MV-4-11 (cell line): ENCODE data around the gene GNG13.
"Not testable (repeated sequence)": the region's sequence is repeated elsewhere in the genome, so short reads cannot be mapped to it uniquely, and the experiment has no call there.

Experiments
- DNase-seq: peaks from one replicate; lab custom pipeline; 2025; lab: John Stamatoyannopoulos, UW

The GNG13 gene, protein sequence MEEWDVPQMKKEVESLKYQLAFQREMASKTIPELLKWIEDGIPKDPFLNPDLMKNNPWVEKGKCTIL

GRCh38 chr16:799948-800833 is at the start of gene GNG13:
Gene GNG13, minus strand, starts transcription at chr16:800734. Its CDS starts 1,657 bp downstream, at chr16:799077.
- DNase-seq, result no peak

DNA sequence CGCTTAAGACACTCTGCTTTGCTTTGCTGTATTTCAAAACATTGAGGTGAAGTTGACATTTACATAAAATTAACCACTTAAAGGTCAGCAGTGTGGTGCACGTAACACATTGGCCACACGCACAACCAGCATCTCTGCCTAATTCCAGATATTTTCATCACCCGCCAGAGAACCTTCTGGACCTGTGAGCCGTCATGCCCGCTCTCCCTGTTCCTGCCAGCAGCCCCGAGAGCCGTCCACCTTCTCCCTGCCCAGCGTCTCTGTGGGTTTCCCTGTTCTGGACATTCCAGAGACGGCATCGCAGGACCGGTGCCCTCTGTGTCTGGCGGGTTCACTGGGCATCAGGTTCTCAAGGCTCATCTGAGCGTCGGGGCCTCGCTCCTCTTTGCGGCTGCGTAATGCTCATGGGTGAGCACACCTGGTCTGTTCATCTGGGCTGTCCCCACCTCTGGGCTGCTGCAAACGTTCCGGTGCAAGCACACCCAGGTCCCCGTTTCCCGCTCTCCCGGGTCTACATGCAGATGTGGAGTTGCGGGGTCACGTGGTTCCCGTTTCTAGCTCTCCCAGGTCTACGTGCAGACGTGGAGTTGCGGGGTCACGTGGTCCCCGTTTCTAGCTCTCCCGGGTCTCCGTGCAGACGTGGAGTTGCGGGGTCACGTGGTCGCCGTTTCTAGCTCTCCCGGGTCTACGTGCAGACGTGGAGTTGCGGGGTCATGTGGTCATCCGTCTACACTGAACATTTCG is 48.1 kb upstream of the GNG13 start:
- DNase-seq, result no peak

DNA sequence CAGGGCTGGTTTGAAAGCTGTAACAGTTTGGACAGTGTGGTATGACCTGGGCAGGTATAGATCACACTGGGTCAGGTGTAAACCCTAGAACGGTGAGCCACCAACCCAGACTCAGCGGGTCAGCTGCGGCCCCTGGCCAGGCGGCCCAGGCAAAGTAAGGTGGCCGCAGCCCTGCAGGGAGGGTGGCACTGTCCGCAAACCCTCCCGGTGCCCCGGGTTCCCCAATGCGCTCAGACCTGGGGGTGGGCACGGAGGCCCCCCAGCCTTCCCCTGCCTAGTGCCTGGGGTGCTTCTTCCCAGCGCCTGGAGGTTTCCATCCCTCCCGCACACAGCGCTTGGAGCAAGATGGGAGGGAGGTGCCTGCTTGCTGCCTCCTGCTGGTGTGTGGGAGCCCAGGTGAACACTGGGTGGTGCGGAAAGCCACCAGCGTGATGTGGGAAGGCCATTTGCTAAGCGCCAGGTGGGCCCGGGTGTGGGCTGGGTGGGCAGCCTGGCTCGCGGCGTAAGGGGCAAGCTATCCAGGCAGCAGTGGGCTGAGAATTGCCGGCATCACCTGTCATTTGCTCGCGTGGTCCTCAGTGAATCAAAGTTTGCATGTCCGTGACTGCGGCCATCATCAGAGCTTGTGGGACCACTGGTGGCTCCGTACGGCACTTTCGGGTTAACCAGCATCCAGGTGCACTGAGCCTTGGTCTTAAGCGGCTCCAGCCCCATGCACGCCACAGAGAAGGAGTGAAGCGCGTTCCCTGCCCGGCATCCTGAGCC is 47.3 kb upstream of the GNG13 start:
- no peak for DNase-seq

DNA sequence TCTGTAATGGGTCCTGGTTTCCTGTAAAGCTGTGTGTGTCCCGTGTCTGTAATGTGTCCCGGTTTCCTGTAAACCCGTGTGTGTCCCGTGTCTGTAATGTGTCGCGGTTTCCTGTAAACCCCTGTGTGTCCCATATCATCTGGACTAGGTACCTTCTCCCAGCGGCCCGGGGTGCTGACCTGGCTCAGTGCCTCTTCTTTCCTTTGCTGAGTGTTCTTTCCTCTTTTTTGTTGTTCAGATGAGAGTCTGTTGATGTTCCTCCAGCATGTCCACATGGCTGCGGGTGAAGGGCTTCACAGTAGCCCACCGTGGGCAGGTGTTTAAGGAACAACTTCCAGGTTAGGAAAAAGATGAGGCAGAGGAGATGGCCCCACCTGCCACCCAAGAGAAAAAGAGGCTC is 46.6 kb upstream of the GNG13 start:
- DNase-seq, result no peak

GRCh38 chr16:845351-845745 is 44.8 kb upstream of the GNG13 start:
- no peak for DNase-seq

DNA sequence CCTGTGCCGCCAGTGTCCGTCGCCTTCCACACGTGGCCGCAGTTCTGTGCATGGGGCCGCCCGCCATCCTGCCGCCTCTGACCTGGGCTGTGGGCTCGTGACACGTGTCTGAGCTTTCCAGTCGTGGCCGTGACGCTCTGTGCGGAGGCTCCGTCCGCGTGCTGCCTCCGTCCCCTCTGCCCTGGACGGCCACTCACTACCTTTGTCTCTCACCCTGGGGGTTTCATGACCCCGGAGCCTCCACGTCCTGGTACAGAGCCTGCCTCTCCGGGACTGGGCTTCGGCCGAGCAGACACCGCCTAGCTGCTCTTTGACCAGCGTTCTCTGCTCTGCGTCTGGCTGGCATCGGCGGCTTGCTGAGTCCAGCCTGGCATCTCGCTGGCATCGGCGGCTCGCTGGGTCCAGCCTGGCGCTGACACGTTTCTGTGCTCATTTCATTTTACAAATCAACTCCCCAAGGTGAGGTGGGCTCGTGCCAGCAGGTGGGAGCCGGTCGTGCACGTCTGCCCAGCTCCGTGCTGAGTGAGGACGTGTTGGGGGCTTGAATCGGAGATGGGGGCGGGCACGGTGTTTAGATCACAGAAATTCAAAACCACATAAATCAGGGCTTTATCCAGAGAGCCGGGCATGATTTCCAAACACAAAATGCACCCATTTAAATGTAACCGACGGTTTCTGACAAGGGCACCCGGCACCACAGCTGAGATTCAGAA is 44.3 kb upstream of the GNG13 start:
- no peak for DNase-seq

DNA sequence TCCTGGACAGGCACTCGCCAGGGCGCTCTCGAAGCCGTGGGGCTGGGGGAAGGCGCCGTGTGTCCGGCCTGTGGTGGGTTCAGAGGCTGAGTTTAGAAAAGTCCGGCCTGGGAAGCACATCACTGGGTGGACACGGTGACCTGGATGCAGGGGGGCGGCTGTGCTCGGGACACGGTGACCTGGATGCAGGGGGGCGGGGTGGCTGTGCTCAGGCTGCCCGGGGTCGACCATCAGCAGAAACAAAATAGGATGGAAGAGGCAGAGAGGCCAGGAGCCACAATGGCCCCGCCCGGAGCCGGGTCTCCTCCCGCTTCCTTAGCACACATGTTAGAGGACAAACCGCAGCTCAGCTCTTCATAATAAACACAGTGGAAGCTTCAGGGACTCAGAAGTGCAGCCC is 43.2 kb upstream of the GNG13 start:
- no peak for DNase-seq

DNA sequence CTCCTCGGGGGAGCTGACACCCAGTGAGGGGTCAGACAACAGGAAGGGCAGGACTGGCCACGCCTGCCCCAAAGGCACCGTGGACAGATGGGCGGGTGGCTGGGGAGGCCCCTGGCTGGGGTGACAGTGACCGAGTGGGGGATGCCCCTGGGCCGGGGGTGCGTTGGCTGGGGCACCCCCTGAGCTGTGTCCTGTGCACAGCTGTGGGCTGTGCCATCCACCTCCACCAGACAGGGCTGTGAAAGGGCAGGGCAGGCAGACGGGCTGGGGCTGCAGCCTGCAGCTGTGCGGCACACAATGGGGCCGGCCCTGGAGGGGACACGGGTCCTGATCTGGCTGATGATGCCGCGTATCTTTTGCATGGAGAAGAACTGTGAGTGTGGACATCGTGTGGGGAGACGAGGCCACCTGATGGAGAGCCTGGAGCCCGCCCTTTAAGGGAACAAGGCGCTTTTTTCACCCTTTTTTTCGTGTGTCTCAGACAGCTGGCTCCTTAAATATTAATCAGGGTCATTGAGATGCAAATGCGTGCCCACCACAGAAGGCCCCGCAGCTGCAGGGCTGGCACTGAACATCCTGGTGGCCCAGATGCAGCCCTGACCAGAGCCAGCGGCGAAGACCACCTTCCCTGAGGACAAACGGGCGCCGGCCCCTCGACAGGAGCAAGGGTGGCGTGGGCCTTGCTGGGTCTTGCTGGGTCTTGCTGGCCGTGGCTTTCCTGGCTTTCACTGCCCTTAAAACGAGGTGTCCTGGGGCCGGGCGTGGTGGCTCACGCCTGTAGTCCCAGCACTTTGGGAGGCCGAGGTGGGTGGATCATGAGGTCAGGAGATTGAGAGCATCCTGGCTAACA is 42.4 kb upstream of the GNG13 start:
- DNase-seq, result no peak

DNA sequence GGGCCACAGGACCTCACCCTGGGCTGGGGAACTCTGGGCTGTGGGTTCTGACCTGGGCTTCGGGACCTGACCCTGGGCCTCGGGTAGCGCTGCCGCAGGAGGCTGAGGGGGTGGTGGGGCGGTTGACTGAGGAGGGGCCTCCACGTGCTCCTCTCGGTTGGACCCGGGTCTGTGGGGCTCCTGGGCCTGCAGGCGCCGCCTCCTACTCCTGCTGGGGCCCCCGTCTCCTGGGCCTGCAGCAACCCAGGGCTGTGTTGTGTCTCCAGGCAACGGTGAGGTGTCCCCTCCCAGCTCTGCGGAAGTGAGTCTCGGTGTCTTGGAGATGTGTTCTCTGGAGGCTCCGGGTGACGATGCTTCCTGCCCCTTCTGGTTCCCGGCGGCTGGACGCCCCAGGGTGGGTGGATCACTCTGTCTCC is 41.5 kb upstream of the GNG13 start:
- no peak for DNase-seq

DNA sequence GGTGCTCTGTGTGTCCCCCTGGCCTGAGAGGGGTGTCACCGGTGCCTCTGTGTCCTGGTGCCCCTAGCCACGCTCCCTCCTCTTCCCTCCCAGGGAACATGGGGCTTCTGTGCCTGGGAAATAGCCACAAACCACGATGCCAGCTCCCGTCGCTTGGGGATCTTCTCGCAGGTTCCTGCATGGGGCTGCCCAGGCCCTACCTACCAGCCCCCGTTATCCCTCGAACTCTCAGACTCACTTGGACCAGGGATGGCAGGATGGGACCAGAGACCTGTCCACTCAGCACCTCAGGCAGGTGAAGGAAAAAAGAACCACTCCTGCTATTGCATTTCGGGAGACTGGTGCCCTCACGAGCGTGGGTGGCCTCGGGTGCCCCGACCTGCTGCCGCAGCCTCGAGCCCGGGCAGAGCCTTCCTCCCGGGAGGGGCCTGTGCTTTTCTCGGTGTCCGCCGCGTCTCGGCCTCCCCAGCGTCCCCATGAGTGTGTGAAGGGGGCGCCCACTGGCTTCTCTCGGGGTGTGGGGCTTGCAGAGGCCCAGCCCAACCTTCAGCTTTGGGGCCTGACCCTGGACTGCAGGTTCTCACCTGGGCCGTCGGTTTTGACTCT is 41.0 kb upstream of the GNG13 start:
- no peak for DNase-seq

DNA sequence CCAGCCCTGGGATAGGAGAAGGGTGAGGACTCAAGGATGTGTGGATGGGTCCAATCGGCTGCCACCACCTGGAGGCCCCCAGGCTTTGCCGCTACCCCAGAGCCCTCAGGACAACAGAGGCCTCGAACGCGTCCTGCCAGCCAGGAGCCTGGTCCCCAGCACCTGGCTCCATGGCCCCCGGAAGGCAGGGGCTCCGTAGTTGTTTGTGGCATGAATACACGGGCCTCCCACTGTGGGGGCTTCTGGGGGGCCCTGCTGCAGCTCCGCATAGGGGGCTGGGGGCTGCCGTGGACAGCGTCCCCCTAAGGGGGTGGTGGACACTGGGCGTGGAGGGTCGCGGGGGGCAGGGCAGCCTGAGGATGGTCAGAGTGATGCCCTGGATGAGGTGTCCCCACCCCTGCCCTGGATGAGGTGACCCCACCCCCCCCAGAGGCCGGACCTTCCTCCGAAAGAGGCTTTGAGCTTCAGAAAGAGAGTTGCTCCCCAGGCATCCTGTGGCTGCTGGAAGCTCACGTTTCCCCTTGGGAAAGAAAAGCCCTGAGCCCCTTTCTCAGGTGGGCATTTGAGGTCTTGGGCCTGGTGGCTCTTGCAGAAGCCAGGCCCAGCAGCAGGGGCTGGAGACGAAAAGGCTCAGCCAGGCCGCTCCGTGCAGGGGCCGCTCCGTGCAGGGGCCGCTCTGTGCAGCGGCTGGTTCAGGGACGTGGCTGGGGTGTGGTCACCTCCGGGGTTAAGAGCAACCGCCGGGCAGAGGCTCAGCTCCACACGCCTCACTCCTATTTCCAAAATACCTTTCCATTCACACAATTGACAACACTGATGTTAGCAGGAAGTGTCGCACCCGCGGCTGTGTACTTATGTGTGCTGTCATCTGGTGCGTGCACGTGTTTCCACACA is 40.3 kb upstream of the GNG13 start:
- no peak for DNase-seq

DNA sequence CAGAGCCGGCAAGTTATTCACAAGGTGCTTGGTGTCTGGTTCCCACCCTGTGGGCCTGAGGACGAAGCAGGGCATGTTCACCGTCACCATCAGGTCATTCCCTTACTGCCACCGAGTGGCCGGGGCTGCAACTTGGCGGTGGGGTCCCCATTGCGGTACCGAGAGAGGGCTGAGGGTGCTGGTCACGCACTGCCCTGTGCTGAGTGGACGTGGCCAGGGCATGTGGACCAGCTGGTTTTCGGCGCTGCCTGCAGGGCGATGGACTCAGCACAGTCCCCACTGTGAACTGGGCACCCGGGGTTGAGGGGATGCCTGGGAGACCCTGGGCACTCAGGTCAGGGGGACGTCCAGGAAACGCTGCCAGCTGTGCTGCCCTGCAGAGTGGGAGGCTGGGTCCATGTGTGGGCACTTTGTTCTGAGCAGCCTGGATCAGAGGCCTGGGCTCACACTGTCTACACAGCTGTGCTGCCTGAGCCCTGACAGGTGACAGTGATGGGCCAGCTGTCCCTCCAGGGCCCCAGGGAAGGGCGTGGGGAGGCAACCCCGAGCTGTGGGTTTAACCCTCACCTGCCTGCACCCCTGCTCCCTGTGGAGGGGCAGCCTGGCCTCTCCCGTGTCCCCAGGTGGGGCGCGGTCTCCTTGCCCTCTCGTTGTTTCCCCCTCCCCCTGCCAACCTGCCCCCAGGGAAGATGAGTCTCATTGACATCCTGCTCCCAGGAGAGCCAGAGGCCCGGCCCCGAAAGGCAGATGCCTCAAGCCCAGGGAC is 39.3 kb upstream of the GNG13 start:
- DNase-seq, result no peak

DNA sequence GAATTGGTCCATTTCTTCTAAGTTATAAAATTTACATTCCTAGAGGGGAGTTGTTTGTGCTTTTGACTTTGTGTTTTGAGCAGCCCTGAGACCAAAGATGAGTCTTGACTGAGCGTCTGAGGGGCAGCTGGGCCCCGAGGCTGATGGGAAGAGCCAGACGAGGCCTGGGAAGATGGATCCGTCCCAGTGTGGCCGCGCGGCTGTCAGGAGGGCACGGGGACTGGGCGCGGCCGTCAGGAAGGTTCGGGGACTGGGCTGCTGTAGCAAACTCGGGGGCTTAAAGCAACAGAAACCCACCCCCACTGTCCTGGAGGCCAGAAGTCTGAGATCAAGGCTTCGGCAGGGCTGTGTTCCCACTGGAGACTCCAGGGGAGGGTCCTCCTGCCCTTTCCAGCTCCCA is 38.2 kb upstream of the GNG13 start:
- no peak for DNase-seq

DNA sequence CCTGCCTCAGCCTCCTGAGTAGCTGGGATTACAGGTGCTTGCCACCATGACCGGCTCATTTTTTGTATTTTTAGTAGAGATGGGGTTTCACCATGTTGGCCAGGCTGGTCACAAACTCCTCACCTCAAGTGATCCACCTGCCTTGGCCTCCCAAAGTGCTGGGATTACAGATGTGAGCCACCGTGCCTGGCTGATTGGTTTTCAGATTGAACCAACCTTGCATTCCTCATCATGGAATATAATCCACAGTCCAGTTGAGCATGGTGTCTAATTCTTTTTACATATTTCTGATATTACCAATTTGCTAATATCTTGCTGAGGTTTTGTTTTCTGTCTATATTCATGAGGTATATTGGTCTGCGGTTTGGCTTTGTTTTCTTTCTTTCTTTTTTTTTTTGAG is 36.3 kb upstream of the GNG13 start:
- not testable (repeated sequence) for DNase-seq

GRCh38 chr16:836221-836620 is 35.7 kb upstream of the GNG13 start:
- no peak for DNase-seq

GRCh38 chr16:835373-835772 is 34.8 kb upstream of the GNG13 start:
- DNase-seq, result no peak

DNA sequence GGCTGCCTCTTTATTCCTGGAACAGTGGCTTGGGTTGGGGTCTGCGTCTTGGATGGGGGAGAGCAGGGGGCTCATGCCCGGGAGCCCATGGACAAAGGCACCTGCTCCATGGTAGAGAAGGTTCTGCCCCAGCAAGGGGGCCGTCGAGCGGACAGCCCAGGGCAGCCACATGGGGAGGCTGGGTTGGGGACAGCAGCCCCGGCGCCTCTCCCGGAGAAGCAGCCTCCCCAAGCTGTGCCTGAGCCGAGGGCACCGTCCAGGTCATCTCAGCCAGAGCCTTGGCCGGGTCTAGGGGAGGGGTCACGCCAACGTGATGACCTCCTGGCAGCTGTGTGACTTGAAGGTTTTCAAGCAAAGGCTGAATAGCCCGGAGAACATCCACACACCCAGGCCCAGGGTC is 32.9 kb upstream of the GNG13 start:
- DNase-seq, result no peak

DNA sequence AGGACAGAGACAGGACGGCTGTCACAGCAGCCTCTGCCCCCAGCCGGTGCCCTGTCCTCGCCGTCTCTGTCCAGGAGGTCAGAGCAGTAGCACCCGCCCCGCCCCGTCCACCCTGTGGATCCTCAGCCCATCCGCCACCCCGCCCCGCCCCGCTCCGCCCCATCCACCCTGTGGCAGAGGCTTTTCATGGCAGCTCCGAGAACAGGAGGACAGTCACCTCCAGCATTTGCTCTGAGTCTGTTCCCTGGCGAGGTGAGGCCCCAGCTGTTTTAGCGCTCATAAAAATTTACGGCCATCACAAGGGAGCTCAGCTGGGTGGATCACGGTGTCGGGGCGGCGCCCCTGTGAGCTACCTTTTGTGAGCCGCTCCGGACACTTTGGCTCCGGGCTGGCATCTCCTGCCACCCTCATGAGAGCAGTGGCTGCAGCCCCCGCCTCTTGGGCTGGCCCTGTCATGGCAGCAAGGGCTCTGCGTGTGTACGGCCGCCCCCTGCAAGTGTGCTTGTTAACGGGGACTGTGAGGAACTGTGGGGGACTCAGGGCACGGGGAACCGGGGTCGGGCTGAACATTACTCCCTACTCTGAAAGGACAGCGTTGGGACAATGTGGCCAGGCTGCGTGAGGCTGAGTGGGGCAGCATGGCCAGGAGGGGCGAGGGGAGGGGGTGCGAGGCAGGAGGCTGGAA is 32.3 kb upstream of the GNG13 start:
- DNase-seq, result no peak
